GM21447 (cell line): ENCODE measurements around the gene GID8.

Experiments used
- ATAC-seq: cut with Tn5 transposase; IDR thresholded peaks from one replicate; pipeline ENCODE4 v1.9.1; 2021; ENCODE audit not compliant: unreplicated experiment

The GID8 gene

GRCh38 chr20:62902926-62903615 is 34.9 kb upstream of the GID8 start:
- ATAC-seq = no peak

- no peak for ATAC-seq
Measured at GRCh38 chr20:62905536-62906117, 32.3 kb upstream of the GID8 start.

- ATAC-seq = no peak
Measured at GRCh38 chr20:62906209-62906608, 31.7 kb upstream of the GID8 start.

GRCh38 chr20:62906647-62907375 is 31.1 kb upstream of the GID8 start:
- ATAC-seq = no peak

- ATAC-seq = no peak
Measured at GRCh38 chr20:62907384-62908317, 30.3 kb upstream of the GID8 start.

GRCh38 chr20:62908971-62909791 is 28.8 kb upstream of the GID8 start:
- ATAC-seq = no peak

- ATAC-seq = no peak
Measured at GRCh38 chr20:62910217-62910766, 27.7 kb upstream of the GID8 start.

GRCh38 chr20:62910777-62911497 is 27.0 kb upstream of the GID8 start:
- ATAC-seq = no peak

- no peak for ATAC-seq
Measured at GRCh38 chr20:62911701-62912280, 26.2 kb upstream of the GID8 start.

- ATAC-seq = no peak
Measured at GRCh38 chr20:62913043-62913630, 24.8 kb upstream of the GID8 start.

- no peak for ATAC-seq
Measured at GRCh38 chr20:62914436-62914835, 23.5 kb upstream of the GID8 start.

- ATAC-seq = no peak
Measured at GRCh38 chr20:62914970-62915457, 22.9 kb upstream of the GID8 start.

- ATAC-seq = no peak
Measured at GRCh38 chr20:62916703-62917476, 21.1 kb upstream of the GID8 start.

- ATAC-seq = no peak
Measured at GRCh38 chr20:62917720-62918119, 20.2 kb upstream of the GID8 start.

- no peak for ATAC-seq
Measured at GRCh38 chr20:62918147-62918546, 19.8 kb upstream of the GID8 start.

- no peak for ATAC-seq
Measured at GRCh38 chr20:62918831-62919230, 19.1 kb upstream of the GID8 start.

GRCh38 chr20:62920039-62920645 is 17.8 kb upstream of the GID8 start:
- ATAC-seq = no peak
